ENCODE data around the gene LRRC41.
"Not testable (repeated sequence)": the region's sequence is repeated elsewhere in the genome, so short reads cannot be mapped to it uniquely, and the experiment has no call there.

Gene LRRC41, protein sequence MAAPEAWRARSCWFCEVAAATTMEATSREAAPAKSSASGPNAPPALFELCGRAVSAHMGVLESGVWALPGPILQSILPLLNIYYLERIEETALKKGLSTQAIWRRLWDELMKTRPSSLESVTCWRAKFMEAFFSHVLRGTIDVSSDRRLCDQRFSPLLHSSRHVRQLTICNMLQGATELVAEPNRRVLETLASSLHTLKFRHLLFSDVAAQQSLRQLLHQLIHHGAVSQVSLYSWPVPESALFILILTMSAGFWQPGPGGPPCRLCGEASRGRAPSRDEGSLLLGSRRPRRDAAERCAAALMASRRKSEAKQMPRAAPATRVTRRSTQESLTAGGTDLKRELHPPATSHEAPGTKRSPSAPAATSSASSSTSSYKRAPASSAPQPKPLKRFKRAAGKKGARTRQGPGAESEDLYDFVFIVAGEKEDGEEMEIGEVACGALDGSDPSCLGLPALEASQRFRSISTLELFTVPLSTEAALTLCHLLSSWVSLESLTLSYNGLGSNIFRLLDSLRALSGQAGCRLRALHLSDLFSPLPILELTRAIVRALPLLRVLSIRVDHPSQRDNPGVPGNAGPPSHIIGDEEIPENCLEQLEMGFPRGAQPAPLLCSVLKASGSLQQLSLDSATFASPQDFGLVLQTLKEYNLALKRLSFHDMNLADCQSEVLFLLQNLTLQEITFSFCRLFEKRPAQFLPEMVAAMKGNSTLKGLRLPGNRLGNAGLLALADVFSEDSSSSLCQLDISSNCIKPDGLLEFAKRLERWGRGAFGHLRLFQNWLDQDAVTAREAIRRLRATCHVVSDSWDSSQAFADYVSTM

DNA sequence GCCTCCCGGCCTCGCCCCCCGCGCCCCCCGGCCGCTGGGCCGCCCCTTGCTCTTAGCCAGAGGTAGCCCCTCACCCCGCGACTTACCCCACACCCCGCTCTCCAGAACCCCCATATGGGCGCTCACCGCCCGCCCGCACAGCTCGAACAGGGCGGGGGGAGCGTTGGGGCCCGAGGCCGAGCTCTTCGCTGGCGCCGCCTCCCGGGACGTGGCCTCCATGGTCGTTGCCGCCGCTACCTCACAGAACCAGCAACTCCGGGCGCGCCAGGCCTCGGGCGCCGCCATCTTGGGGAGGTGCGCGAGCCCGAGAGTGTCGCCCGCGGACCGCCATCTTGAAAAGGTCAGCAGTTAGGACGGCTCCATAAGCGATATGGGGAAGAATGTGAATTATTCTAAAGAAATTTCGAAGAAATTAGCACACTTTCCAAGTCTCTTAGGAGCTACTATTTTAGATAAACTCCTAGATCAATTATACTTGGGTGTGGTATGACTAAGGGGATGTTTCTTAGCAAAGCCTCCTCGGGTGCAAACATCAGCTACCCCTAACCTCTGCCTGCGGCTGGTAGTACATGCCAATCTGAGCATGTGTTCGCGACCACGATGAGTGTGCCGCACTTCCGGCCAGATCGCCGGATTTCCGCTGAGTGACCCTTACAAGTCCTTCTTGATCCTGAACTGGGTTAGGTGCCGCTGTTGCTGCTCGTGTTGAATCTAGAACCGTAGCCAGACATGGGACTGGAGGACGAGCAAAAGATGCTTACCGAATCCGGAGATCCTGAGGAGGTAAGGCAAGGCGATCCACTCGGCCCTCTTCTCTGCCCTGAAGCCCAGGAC, at the start of gene LRRC41, which contains the start of gene UQCRH:
Gene LRRC41, minus strand, starts transcription at position 579 of the 834 bp plus-strand sequence. Its CDS starts 294 bp downstream, at position 285.
Gene UQCRH, plus strand, starts transcription at position 661 of the 834 bp plus-strand sequence. Its CDS starts 69 bp downstream, at position 730.
- peak; percentile 95 for DNase-seq (ENCODE audit: low read depth)

DNA sequence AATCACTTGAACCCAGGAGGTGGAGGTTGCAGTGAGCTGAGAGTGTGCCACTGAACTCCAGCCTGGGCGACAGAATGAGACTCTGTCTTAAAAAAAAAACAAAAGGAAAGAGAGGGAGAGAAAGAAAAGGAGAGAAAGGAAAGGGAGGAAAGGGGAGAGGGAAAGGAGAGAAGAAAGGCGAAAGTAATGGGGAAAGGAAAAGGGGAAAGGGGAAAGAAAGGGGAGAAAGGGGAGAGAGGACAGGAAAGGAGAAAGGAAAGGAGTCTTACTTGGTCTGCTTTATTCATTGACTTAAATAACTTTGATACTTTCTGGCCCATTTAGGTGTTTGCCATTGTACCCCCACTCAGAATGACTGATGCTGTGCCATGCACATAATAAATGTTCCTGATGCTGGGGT, 48.9 kb upstream of the LRRC41 start:
- DNase-seq (ENCODE audit: low read depth): no peak

DNA sequence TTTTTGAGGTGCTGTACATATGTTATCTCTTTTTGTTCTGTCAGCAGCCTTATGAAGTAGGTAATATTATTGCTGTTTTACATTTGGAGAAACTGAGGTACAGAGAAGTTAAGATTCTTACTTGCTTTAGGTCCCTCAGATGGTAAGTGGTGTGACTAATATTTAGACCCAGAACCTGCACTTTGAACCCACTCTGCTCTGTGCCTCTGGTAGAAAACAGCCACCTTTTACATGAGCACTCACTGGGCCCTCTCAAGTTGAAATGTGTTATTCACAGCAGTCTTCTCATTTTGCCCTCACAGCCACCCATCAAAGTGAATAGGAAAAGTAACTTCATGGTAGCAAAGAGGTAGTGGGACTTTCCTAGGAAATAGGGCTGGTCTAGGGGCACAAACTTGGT, 41.9 kb upstream of the LRRC41 start:
- no peak for DNase-seq (ENCODE audit: low read depth)

DNA sequence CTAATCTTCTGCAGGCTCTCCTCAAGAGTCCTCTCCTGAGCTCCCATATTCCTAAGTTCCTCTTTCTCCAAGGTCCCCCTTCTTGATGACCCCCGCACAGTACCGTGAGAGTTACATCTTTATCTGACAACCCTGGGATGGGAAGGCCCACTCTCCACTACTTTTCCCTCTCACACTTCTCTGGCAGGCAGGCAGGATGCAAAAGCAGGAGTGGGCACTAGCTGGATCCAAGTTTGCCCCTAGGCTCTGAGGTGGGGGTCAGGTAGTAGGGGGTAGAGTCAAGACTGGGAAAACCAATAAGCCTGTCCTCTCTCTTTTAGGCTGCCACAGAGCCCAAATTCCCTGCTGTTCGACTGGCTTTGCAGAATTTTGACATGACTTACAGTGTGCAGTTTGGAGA, 41.1 kb upstream of the LRRC41 start:
- DNase-seq (ENCODE audit: low read depth): no peak

DNA sequence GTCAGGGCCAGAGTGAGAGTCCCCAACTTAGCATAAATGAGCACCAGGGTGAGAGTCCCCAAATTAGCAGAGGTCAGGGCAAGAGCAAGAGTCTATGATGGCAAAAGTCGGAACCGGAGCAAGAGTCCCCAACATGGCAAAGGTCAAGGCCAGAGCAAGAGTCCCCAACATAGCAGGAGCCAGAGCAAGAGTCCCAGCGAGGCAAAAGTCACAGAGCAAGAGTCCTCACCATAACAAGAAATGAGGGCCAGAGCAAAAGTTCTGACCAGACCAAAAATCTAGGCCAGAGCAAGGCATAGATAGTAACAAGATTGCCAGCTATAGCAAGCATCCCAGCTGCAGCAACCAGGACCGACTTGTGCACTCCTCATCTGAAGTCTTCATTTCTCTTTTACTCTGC, 40.3 kb upstream of the LRRC41 start:
- no peak for DNase-seq (ENCODE audit: low read depth)

DNA sequence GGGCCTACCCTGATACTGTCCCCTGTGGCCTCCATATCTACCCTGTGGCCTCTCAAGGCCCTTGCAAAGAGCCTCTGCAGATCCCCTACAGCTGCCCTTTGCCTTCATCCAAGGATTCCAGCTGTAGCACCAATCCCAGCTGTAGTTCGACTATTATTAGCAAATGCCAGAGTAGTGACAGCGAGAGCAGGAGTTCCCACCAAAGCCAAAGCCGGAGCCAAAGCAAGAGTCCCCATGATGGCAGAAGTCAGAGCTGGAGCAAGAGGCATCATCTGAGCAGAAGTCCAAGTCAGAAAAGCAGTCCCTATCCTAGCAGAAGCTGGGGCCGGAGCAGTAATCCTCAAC, 39.9 kb upstream of the LRRC41 start:
- DNase-seq (ENCODE audit: low read depth): no peak

DNA sequence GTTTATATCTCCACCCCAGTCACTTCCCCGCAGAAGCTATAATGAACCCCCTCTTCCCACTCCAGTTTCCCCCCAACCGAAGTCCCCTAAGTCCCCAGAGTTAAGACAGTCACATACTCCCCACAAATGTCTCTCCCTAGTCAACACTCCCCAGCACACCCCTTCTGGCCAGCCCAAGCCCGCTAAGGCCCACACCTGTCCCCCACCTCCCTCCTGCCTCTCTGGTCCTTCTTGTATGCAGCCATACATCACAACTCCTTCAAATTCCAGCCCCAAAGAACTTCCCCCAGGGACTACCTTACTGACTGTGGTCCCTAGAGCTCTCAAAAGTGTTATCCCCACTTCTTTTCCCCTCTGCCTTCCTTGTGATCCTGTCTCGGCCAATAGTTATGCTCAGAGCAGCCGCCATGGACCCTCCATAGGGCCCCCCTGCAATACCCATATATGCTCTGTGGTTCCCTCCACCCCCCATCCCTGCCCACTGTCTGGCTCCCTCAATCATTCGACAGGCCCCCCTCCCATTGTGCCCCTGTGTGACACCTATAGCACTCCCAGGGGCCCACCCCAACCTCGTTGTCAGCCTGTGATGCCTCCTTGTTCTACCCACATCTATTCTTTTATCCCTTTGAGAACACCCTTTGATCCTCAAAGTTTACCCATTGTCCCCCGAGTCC, 39.4 kb upstream of the LRRC41 start:
- DNase-seq (ENCODE audit: low read depth): no peak

DNA sequence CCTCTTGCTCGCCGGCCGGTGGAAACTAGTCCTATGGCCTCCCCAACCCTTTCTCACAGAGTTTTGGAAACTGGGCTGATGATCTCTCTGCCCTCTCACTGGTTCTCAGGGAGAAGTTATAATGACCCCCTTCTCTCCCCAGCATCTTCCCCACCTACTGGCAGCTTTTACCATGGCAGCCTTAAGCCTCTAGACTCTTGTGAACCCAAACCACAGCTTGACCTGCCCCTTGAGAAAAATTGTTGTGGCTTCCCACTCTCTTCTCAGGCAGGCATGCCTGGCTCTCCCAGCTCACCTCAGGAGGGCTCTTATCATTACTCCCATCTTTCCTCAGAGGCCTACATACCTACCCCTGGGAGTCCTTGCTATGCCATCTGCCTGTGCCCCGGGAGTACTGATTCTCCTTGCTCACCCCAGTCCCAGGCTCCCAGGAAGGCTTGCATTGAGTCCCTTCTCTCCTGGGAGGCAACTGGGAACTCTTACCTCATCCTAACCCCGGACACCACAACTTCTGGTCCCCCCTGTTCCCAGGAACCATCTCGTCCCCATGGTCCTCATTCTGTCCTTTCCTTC, 38.8 kb upstream of the LRRC41 start:
- DNase-seq (ENCODE audit: low read depth): peak; percentile 10

DNA sequence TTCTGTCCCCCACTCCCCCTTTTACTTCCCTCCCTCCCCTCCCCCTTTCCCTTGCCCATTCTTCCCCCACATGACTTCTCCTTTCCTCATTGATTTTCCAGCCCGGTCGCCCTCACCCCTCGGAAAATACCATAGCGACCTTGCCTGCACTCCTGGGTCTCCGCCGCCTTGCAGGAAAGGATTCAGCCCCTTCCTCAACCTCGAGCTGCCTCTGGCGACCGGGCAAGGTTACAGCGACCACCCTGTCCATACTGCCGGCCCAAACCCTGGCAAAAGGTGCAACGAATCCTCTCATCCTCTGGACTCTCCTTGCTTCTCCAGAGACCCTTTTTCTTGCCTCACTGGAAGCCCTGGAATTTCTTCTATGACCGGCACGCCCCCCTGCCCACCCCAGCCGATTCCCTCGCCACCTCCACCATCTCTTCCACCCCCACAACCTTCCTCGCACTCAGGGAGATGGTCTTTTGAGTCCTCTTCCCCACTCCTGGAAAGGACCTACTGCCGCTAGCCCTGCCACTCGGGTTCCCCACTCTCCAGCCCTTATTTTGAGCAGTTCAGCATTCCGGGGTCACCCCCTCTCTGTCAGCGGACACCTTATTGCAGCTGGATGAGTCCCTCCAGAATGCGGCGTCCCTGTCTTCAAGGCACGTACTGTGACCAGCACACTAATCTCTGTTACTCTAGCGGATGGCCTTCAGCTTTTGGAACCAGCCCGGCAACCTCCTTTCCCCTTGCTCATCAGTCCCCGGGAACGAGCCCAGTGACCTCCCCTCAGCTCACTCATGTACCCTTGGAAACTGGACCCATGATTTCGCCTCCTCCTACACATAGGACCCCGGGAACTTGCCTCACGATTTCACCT, 38.0 kb upstream of the LRRC41 start:
- DNase-seq (ENCODE audit: low read depth): no peak

DNA sequence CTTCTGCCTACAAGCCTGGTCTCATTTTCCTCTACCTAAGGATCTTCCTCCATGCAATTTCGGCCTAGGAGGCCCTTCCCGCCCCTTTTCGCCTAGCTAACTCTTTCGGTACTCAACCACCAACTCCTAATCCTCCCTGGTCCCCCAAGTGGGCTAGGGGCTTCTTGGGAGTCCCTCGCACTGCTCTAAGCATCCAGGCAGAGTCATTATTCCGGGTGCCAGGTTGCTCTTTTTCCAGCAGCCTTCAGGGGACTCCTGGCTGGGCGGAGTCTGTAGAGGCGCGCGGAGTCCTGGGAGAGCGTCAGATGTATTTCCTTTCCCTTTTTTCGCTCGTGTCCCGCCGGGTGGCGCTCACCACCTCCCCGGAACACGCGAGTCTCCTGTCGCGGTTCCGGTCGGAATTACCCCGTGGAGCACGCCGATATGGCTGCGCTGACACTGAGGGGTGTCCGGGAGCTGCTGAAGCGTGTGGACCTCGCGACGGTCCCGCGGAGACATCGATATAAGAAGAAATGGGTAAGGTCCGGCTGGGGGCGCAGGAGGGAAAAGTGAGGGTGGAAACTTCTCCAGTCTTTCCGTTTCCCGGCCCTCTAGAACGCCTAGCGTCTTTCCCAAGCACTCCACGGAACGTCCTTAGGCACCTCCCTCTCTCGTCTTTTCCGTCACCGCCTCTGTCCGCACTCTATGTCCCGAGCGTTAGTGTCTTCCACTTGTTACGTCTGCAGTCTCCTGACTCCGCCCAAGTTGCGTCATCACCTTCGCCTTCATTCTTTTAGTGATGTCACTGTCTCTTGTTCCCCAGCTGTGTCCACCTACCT, 37.2 kb upstream of the LRRC41 start, which contains the start of gene NSUN4:
Gene NSUN4, plus strand, starts transcription at position 404 of the 818 bp plus-strand sequence. Its CDS starts 20 bp downstream, at position 424.
- peak; percentile 95 for DNase-seq (ENCODE audit: low read depth)

DNA sequence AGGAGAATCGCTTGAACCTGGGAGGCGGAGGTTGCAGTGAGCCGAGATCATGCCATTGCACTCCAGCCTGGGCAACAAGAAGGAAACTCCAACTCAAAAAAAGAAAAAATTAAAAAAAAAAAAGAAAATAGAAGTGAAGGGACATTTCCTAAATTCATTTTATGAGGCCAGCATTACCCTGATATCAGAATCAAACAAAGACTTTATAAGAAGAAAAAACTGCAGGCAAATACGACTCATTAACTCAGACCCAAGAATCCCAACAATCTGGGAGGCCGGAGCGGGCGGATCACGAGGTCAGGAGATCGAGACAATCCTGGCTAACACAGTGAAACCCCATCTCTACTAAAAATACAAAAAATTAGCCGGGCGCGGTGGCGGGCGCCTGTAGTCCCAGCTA, 34.0 kb upstream of the LRRC41 start:
- not testable (repeated sequence) for DNase-seq (ENCODE audit: low read depth)

DNA sequence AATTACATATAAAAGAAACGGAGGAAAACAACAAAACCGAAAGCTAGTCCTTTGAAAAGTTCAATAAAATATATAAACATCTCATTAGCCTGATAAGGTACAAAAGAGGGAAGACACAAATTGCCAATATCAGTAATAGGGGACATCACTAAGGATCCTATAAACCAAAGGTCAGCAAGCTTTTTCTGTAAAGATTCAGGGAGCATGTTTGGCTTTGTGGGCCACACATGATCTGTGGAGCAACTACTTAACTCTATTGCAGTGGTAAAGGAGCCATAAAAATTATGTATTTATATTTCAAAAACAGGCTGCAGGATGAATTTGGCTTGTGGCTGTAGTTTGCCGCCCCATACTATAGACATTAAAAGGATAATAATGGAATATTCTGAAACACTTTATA, 31.7 kb upstream of the LRRC41 start:
- DNase-seq (ENCODE audit: low read depth): no peak

DNA sequence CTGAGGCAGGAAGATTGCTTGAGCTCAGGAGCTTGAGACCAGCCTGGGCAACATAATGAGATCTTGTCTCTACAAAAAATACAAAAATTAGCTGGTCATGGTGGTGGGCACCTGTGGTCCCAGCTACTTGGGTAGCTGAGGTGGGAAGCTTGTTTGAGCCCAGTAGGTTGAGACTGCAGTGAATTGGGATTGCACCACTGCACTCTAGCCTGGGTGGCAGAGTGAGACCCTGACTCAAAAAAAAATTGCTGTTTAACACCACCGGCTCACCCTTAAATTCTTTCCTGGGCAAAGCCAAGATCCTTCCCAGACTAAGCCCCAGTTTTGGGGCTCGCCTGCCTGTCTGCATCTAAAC, 30.6 kb upstream of the LRRC41 start:
- no peak for DNase-seq (ENCODE audit: low read depth)

DNA sequence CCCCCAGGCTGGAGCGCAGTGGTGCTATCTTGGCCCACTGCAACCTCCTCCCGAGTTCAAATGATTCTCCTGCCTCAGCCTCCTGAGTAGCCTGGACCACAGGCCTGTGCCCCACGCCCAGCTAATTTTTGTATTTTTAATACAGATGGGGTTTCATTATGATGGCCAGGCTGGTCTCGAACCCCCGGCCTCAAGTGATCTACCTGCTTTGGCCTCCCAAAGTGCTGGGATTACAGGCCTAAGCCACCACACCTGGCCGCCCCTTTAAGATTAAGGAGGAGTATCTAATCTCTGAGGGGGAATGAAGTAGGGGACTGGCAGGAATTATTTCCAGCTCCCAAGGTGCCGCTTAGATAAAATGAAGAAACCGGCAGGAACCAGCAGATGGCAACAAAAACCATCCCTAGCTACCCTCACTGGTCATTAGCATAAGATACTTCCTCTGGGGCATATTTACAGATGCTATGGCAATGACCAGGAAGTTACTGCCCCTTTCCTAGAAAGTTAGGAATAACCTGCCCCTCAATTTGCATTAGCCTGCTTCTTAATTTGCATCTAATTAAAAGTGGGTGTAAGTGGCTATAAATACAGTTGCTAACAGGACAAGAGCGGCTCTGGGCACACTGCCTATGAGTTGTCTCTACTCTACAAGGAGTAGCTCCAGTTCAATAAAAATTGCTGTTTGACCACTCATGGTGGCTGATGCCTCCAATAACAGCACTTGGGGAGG, 30.0 kb upstream of the LRRC41 start:
- DNase-seq (ENCODE audit: low read depth): peak; percentile 7

DNA sequence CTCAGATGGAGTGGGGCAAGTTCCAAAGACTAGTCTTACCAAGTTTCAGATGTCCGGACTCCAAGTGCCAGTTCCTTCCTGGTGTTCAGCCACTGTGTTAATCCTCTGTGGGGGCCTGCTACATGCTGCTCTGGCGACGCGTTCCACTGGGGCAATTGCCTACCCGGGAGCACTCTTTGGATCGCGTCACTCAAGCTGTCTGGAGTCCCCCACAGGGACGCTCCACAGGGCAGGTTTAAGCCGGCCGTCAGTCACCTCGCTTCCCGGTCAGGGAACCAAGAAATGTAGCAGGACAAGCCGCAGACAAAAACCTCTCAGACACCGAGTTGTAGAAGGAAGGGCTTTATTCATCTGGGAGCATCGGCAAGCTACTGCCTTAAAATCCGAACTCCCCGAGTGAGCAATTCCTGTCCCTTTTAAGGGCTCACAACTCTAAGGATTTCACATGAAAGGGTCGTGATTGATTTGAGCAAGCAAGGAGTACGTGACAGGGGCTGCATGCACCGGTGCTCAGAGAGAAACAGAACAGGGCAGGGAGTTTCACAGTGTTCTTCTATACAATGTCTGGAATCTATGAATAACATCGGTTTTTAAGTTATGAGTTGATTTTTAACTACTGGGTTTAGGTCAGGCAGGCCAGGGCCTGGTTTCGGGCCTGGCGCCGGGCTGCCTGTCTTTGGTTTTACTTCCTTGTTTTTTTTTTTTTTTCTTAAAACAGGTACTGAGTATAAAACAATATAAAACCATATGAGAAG, 28.5 kb upstream of the LRRC41 start:
- not testable (repeated sequence) for DNase-seq (ENCODE audit: low read depth)

DNA sequence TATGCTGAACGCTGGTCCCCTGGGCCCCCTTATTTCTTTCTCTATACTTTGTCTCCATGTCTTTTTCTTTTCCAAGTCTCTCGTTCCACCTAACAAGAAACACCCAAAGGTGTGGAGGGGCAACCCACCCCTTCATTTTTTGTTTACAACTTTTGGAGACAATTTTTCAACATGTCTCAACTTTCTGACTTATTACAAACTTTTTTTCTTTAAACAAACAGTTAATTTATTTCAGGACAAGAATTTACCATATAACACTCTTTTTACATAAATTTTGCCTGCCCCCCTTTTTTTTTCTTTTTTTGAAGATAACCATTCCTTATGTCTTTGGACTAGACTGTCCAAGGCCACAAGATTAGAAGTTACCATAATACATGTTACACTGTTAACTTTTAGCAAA, 27.0 kb upstream of the LRRC41 start:
- not testable (repeated sequence) for DNase-seq (ENCODE audit: low read depth)

DNA sequence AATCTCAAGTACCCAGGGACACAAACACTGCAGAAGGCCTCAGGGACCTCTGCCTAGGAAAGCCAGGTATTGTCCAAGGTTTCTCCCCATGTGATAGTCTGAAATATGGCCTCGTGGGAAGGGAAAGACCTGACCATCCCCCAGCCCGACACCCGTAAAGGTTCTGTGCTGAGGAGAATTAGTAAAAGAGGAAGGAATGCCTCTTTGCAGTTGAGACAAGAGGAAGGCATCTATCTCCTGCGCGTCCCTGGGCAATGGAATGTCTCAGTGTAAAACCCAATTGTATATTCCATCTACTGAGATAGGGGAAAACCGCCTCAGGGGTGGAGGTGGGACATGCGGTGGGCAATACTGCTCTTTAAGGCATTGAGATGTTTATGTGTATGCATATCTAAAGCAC, 26.4 kb upstream of the LRRC41 start:
- DNase-seq (ENCODE audit: low read depth): not testable (repeated sequence)

DNA sequence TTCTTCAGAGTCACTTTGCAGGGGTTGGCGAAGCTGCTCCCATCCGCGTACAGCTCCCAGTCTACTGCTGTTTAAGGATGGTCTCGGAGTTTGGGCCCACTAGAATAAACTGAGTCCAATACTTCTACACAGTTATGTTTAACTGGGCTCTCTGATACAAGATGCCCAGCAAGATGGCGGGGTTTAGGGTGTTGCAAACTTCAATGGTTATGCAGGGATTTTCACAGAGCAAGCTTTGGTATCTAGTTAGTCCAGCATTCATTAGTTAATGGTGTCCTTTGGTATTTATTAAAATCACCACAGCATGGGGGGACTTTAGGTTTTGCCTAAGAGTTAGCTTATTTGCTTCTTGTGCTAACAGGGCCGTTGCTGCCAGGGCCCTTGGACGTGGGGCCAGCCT, 24.8 kb upstream of the LRRC41 start:
- DNase-seq (ENCODE audit: low read depth): not testable (repeated sequence)
